DND-41 (cell line): ENCODE data around the gene SLC10A7.

Experiments
- ATAC-seq: fragments of 200-7000 bp; cut with Tn5 transposase; 3 replicates; pipeline ENCODE4 v1.9.1; 2021; ENCODE audit warnings: low read depth; ENCODE audit not compliant: insufficient read depth
- DNase-seq: peaks from one replicate; pipeline ENCODE4 v3.0.0-alpha.2; 2020
- H2AFZ ChIP-seq: 2 replicates; pipeline ENCODE4 v1.6.0; 2012; ENCODE audit warnings: low read depth, low read length
- H3K27ac ChIP-seq: 2 replicates; pipeline ENCODE4 v1.5.1; 2012; ENCODE audit warnings: low read length, inconsistent platforms
- H3K27me3 ChIP-seq: fragments of 200-600 bp; sonication (generic); 2 replicates; pipeline ENCODE4 v1.6.0; 2012; ENCODE audit warnings: low read length, mild to moderate bottlenecking, inconsistent platforms; ENCODE audit not compliant: insufficient read depth, poor library complexity
- H3K36me3 ChIP-seq: 2 replicates; pipeline ENCODE4 v1.5.1; 2012; ENCODE audit warnings: low read length, inconsistent platforms; ENCODE audit not compliant: insufficient read depth
- H3K4me1 ChIP-seq: 2 replicates; pipeline ENCODE4 v1.5.1; 2012; ENCODE audit warnings: mild to moderate bottlenecking, low read length; ENCODE audit not compliant: insufficient read depth
- H3K4me2 ChIP-seq: 2 replicates; pipeline ENCODE4 v1.6.0; 2012; ENCODE audit warnings: mild to moderate bottlenecking, moderate library complexity, low read length, inconsistent platforms; ENCODE audit not compliant: insufficient read depth
- H3K4me3 ChIP-seq, 2 experiments: fragments of 200-600 bp in 1 of 2; shearing (Covaris generic) in 1 of 2; 2 replicates each; pipeline ENCODE4 v1.5.1; 2012 to 2016; ENCODE audit warnings: inconsistent platforms in 2 of 2, low read length in 2 of 2, mild to moderate bottlenecking in 2 of 2, low read depth in 1 of 2, moderate library complexity in 1 of 2
- H3K79me2 ChIP-seq: 2 replicates; pipeline ENCODE4 v1.6.0; 2012; ENCODE audit warnings: low read length, inconsistent platforms; ENCODE audit not compliant: insufficient read depth
- H3K9ac ChIP-seq: 2 replicates; pipeline ENCODE4 v1.6.0; 2012; ENCODE audit warnings: low read depth, mild to moderate bottlenecking, inconsistent platforms, low read length, moderate library complexity
- H3K9me3 ChIP-seq: 2 replicates; pipeline ENCODE4 v1.5.1; 2012; ENCODE audit warnings: low read length, moderate library complexity, mild to moderate bottlenecking, inconsistent platforms; ENCODE audit not compliant: insufficient read depth, severe bottlenecking
- H4K20me1 ChIP-seq: 2 replicates; pipeline ENCODE4 v1.6.0; 2012; ENCODE audit warnings: low read length; ENCODE audit not compliant: insufficient read depth
- CTCF ChIP-seq: IDR thresholded peaks from 2 replicates; pipeline ENCODE4 v1.5.1; 2012; ENCODE audit warnings: borderline replicate concordance, low read length, moderate library complexity, mild to moderate bottlenecking; ENCODE audit not compliant: poor library complexity, severe bottlenecking; ENCODE audit errors: extremely low read depth
- EZH2 ChIP-seq: IDR thresholded peaks from 3 replicates; pipeline ENCODE4 v1.6.1; 2012; ENCODE audit warnings: borderline replicate concordance, low read depth, mild to moderate bottlenecking, moderate library complexity, low read length, inconsistent platforms; ENCODE audit not compliant: severe bottlenecking

Gene SLC10A7

GRCh38 chr4:146229406-146229805 lies 292.3 kb downstream of the SLC10A7 start:
- TF ChIP-seq EZH2 (no peak), CTCF (no peak)
- Histone ChIP-seq H3K79me2 (no peaks in the 10 kb centered on the region), H4K20me1 (no peaks in the 10 kb centered on the region), H3K4me3 (no peak overlapping the region), H2AFZ (no peak overlapping the region), H3K4me1 (no peaks in the 10 kb centered on the region), H3K27me3 (peaks cover 4% of the 10 kb centered on the region), H3K9me3 (no peaks in the 10 kb centered on the region), H3K4me2 (no peak overlapping the region), H3K9ac (no peak overlapping the region), H3K27ac (no peak overlapping the region), H3K36me3 (no peaks in the 10 kb centered on the region)
- DNase-seq (no peak), ATAC-seq (no peak)

- Histone ChIP-seq H3K79me2 (no peaks in the 10 kb centered on the region), H2AFZ (no peak overlapping the region), H3K27ac (no peak overlapping the region), H4K20me1 (no peaks in the 10 kb centered on the region), H3K27me3 (peaks cover 10% of the 10 kb centered on the region), H3K4me3 (no peak overlapping the region), H3K9ac (no peak overlapping the region), H3K4me2 (no peak overlapping the region), H3K36me3 (no peaks in the 10 kb centered on the region), H3K9me3 (no peaks in the 10 kb centered on the region), H3K4me1 (no peaks in the 10 kb centered on the region)
- DNase-seq (no peak), ATAC-seq (no peak)
- TF ChIP-seq CTCF (no peak), EZH2 (no peak)
Observed at GRCh38 chr4:146224326-146224966, 297.3 kb downstream of the SLC10A7 start.

- Histone ChIP-seq H3K27ac (no peak overlapping the region), H3K79me2 (no peaks in the 10 kb centered on the region), H3K4me1 (no peaks in the 10 kb centered on the region), H2AFZ (no peak overlapping the region), H3K9me3 (no peaks in the 10 kb centered on the region), H3K4me2 (no peak overlapping the region), H3K27me3 (peaks cover 10% of the 10 kb centered on the region), H4K20me1 (no peaks in the 10 kb centered on the region), H3K36me3 (no peaks in the 10 kb centered on the region), H3K4me3 (no peak overlapping the region), H3K9ac (no peak overlapping the region)
- no peak for ATAC-seq
- TF ChIP-seq EZH2 (no peak), CTCF (no peak)
- DNase-seq = no peak
Observed at GRCh38 chr4:146222313-146222712, 299.4 kb downstream of the SLC10A7 start.
